Measurements from ENCODE around the gene SLTM. TPM values are rescaled to one million over a fixed set of nuclear protein-coding genes. Genes with fewer than 3 reads are reported as not detected.
"Not testable (repeated sequence)": the region's sequence is repeated elsewhere in the genome, so short reads cannot be mapped to it uniquely, and the experiment has no call there.

The SLTM gene
- total RNA-seq, 1 donor from 2014 or later: 151 TPM

DNA sequence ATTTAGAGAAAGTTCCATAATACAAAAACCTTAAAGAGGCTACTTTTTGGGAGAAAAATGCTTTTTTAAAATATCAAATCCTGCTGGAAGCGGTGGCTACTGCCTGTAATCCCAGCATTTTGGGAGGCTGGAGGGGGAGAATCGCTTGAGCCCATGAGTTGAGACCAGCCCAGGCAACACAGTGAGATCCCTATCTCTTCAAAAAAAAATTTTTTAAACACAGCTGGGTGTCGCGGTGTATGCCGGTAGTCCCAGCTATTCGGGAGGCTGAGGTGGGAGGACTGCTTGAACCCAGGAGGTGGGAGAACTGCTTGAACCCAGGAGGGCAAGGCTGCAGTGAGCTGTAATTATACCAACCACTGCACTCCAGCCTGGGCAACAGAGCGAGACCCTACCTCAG lies 14.2 kb downstream of the SLTM start:
- Mint-ChIP-seq H3K27me3 (no peaks in the 10 kb centered on the region), H3K4me1 (ENCODE audit: low read depth) (peaks cover 2% of the 10 kb centered on the region), H3K4me3 (ENCODE audit: low read depth) (no peak overlapping the region), H3K9me3 (ENCODE audit: low read depth) (no peaks in the 10 kb centered on the region), H3K36me3 (ENCODE audit: insufficient read depth) (peaks cover 24% of the 10 kb centered on the region), H3K27ac (no peak overlapping the region)
- DNase-seq (ENCODE audit: low spot score, unreplicated experiment): no peak
- TF ChIP-seq, protein P1, sequence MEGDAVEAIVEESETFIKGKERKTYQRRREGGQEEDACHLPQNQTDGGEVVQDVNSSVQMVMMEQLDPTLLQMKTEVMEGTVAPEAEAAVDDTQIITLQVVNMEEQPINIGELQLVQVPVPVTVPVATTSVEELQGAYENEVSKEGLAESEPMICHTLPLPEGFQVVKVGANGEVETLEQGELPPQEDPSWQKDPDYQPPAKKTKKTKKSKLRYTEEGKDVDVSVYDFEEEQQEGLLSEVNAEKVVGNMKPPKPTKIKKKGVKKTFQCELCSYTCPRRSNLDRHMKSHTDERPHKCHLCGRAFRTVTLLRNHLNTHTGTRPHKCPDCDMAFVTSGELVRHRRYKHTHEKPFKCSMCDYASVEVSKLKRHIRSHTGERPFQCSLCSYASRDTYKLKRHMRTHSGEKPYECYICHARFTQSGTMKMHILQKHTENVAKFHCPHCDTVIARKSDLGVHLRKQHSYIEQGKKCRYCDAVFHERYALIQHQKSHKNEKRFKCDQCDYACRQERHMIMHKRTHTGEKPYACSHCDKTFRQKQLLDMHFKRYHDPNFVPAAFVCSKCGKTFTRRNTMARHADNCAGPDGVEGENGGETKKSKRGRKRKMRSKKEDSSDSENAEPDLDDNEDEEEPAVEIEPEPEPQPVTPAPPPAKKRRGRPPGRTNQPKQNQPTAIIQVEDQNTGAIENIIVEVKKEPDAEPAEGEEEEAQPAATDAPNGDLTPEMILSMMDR (IDR thresholded peaks at IDR 0.05; ENCODE audit: unreplicated experiment): no peak

DNA sequence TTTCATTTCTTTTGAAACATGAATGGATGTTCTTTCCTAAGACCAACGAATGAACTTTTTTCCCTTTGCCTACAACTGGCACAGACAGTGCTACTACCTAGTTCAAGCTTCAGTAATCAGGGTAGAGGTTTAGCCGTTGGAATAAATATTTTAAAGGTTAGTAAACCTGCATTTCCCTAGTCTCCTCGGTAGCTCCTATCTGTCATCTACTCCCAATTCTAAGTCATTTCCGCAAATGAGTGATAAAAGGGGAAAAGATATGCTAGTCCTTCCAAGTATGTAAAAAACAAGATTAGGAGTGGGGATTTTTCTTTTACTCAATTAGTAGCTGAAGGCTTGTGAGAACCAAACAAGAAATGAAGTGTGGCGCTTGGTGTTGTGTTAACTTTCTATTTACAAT lies 15.2 kb downstream of the SLTM start:
- no peak overlapping the region for H3K4me3 Mint-ChIP-seq (ENCODE audit: low read depth)
- H3K9me3 Mint-ChIP-seq (ENCODE audit: low read depth): no peaks in the 10 kb centered on the region
- peak overlapping the region; percentile 64 for H3K27ac Mint-ChIP-seq
- no peak for DNase-seq (ENCODE audit: low spot score, unreplicated experiment)
- peaks cover 2% of the 10 kb centered on the region for H3K4me1 Mint-ChIP-seq (ENCODE audit: low read depth)
- H3K36me3 Mint-ChIP-seq (ENCODE audit: insufficient read depth): peaks cover 29% of the 10 kb centered on the region
- H3K27me3 Mint-ChIP-seq: no peaks in the 10 kb centered on the region
- TF ChIP-seq, protein P1 (IDR thresholded peaks at IDR 0.05; ENCODE audit: unreplicated experiment): no peak

DNA sequence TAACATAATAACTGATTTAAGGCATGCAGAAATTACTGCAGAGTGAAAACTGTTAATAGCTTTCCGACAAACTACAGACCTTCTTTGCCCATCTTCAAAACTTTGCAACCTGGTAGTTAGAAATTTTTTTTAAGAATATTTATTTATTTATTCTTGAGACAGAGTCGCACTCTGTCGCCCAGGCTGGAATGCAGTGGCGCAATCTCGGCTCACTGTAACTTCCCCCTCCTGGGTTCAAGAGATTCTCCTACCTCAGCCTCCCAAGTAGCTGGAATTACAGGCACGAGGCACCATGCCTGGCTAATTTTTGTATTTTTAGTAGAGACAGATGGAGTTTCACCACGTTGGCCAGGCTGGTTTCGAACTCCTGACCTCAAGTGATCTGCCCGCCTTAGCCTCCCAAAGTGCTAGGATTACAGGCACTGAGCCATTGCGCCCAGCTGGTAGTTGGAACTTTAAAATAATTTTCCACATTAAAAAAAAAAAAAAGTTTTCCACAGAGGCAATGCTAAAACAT lies 15.8 kb downstream of the SLTM start:
- not testable (repeated sequence) for H3K4me3 Mint-ChIP-seq (ENCODE audit: low read depth); H3K27me3 Mint-ChIP-seq; H3K27ac Mint-ChIP-seq; H3K4me1 Mint-ChIP-seq (ENCODE audit: low read depth); H3K9me3 Mint-ChIP-seq (ENCODE audit: low read depth); DNase-seq (ENCODE audit: low spot score, unreplicated experiment)
- H3K36me3 Mint-ChIP-seq (ENCODE audit: insufficient read depth): peaks cover 28% of the 10 kb centered on the region

DNA sequence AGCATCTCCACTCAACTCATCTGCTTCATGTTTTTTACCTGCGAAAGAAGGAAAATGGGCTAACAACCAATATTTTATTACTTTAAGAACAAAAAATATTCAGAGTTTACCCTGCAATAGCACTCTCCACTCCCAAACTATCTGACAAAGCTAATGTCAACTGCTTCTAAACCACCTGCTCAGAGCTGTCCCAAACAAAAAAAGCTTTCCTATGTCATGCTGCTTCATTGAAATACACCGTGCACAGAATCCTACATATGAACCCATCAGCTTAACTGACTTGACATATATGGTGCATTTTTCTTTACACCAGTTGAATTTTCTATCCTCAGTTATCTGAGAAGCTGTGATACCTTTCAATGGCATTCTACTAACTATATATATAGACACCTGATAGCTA lies 16.5 kb downstream of the SLTM start:
- Mint-ChIP-seq H3K27ac (no peak overlapping the region), H3K36me3 (ENCODE audit: insufficient read depth) (peaks cover 28% of the 10 kb centered on the region), H3K4me1 (ENCODE audit: low read depth) (peaks cover 2% of the 10 kb centered on the region), H3K9me3 (ENCODE audit: low read depth) (no peaks in the 10 kb centered on the region), H3K27me3 (no peaks in the 10 kb centered on the region), H3K4me3 (ENCODE audit: low read depth) (no peak overlapping the region)
- TF ChIP-seq, protein P1 (IDR thresholded peaks at IDR 0.05; ENCODE audit: unreplicated experiment): no peak
- no peak for DNase-seq (ENCODE audit: low spot score, unreplicated experiment)

DNA sequence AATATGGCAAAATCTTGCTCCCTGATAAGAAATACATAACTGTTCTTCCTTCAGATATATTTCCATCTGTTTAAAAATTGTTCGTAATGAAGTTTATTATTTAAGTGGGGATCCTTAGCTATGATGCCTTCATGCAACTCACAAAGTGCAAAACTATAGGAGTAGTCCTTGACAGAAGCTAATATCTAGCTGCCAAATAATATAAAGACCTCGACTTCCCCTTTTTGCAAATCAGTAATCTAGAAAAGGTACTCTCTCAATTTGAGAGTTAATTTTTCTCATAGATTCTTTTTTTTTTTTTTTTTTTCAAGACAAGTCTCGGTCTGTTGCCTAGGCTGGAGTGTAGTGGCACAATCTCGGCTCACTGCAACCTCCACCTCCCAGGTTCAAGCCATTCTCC lies 23.0 kb downstream of the SLTM start:
- no peaks in the 10 kb centered on the region for H3K27me3 Mint-ChIP-seq
- no peak overlapping the region for H3K4me3 Mint-ChIP-seq (ENCODE audit: low read depth)
- H3K9me3 Mint-ChIP-seq (ENCODE audit: low read depth): no peaks in the 10 kb centered on the region
- H3K4me1 Mint-ChIP-seq (ENCODE audit: low read depth): no peaks in the 10 kb centered on the region
- H3K36me3 Mint-ChIP-seq (ENCODE audit: insufficient read depth): peaks cover 22% of the 10 kb centered on the region
- no peak overlapping the region for H3K27ac Mint-ChIP-seq
- TF ChIP-seq, protein P1 (IDR thresholded peaks at IDR 0.05; ENCODE audit: unreplicated experiment): no peak
- DNase-seq (ENCODE audit: low spot score, unreplicated experiment): no peak

DNA sequence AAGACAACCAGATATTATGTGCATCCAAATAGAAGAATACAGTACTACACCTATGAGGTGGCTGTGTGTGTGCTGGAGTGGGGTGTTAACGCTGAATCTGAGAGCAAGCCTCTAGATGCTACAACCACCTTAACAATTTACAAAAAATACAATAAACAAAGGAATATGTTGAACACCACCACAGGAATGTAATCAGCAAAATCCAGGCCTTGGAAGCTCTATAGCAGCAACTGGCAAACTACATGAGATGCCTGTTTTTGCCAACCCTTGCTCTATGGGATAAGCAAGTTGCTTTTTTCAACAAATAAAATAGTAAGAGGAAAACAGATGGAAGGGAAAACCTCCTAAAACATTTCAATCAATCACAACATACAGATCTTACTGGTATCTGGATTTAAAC lies 23.9 kb downstream of the SLTM start:
- Mint-ChIP-seq H3K9me3 (ENCODE audit: low read depth) (no peaks in the 10 kb centered on the region), H3K4me1 (ENCODE audit: low read depth) (no peaks in the 10 kb centered on the region), H3K4me3 (ENCODE audit: low read depth) (no peak overlapping the region), H3K36me3 (ENCODE audit: insufficient read depth) (peaks cover 19% of the 10 kb centered on the region), H3K27ac (peak overlapping the region; percentile 29), H3K27me3 (no peaks in the 10 kb centered on the region)
- DNase-seq (ENCODE audit: low spot score, unreplicated experiment): no peak
- TF ChIP-seq, protein P1 (IDR thresholded peaks at IDR 0.05; ENCODE audit: unreplicated experiment): no peak
